Measurements from ENCODE around the gene MOB2.
"Not testable (repeated sequence)": the region's sequence is repeated elsewhere in the genome, so short reads cannot be mapped to it uniquely, and the experiment has no call there.

- TF ChIP-seq CTCF (IDR thresholded peaks at IDR 0.05; ENCODE audit: borderline replicate concordance, extremely low read depth, low read length, poor library complexity, severe bottlenecking); EZH2 (IDR thresholded peaks at IDR 0.05; ENCODE audit: borderline replicate concordance, low read depth, low read length, severe bottlenecking): not testable (repeated sequence)
Measured at GRCh38 chr11:1435479-1435819, 51.1 kb downstream of the MOB2 start.

All from DND-41 (cell line).